HG03575 (cell line): ENCODE results near the gene OR5K3.

Experiments
- ATAC-seq: cut with Tn5 transposase; IDR thresholded peaks from one replicate; pipeline ENCODE4 v1.9.1; 2021; ENCODE audit not compliant: unreplicated experiment, insufficient number of reproducible peaks, low FRiP score; ENCODE audit errors: extremely low read depth

Gene OR5K3

GRCh38 chr3:98404010-98404409, 13.5 kb downstream of the OR5K3 start:
- ATAC-seq = no peak

- no peak for ATAC-seq
Observed at GRCh38 chr3:98406034-98406433, 15.6 kb downstream of the OR5K3 start.

- ATAC-seq = no peak
Observed at GRCh38 chr3:98432575-98432974, 42.1 kb downstream of the OR5K3 start.

GRCh38 chr3:98433764-98434163, 43.3 kb downstream of the OR5K3 start:
- no peak for ATAC-seq

- no peak for ATAC-seq
Observed at GRCh38 chr3:98434412-98434811, 43.9 kb downstream of the OR5K3 start.

GRCh38 chr3:98440283-98440682, 49.8 kb downstream of the OR5K3 start:
- no peak for ATAC-seq
